ENCODE results near the gene TMTC2.

TMTC2 gene

GRCh38 chr12:83031196-83031595, 344.5 kb downstream of the TMTC2 start:
- no peak for DNase-seq

GRCh38 chr12:83036847-83037246, 350.1 kb downstream of the TMTC2 start:
- no peak for DNase-seq

- DNase-seq, result no peak
These were observed 352.7 kb downstream of the TMTC2 start for GRCh38 chr12:83039413-83039812.

- no peak for DNase-seq
These were observed 353.6 kb downstream of the TMTC2 start for GRCh38 chr12:83040339-83040738.

- no peak for DNase-seq
These were observed 354.3 kb downstream of the TMTC2 start for GRCh38 chr12:83040991-83041390.

- no peak for DNase-seq
These were observed 355.9 kb downstream of the TMTC2 start for GRCh38 chr12:83042441-83043200.

GRCh38 chr12:83044736-83045135, 358.0 kb downstream of the TMTC2 start:
- DNase-seq, result no peak

- DNase-seq, result no peak
These were observed 359.3 kb downstream of the TMTC2 start for GRCh38 chr12:83046019-83046418.

GRCh38 chr12:83049306-83049705, 362.6 kb downstream of the TMTC2 start:
- DNase-seq, result no peak

GRCh38 chr12:83052890-83053541, 366.3 kb downstream of the TMTC2 start:
- DNase-seq, result no peak

- no peak for DNase-seq
These were observed 370.7 kb downstream of the TMTC2 start for GRCh38 chr12:83057436-83057835.

- DNase-seq, result no peak
These were observed 372.4 kb downstream of the TMTC2 start for GRCh38 chr12:83059107-83059506.

- no peak for DNase-seq
These were observed 378.9 kb downstream of the TMTC2 start for GRCh38 chr12:83065562-83065961.

- no peak for DNase-seq
These were observed 381.3 kb downstream of the TMTC2 start for GRCh38 chr12:83067981-83068380.

GRCh38 chr12:83074358-83074894, 387.7 kb downstream of the TMTC2 start:
- no peak for DNase-seq

- DNase-seq, result no peak
These were observed 388.8 kb downstream of the TMTC2 start for GRCh38 chr12:83075471-83075870.

- no peak for DNase-seq
These were observed 390.3 kb downstream of the TMTC2 start for GRCh38 chr12:83077041-83077440.

GRCh38 chr12:83082690-83083276, 396.1 kb downstream of the TMTC2 start:
- DNase-seq, result no peak

- DNase-seq, result no peak
These were observed 396.9 kb downstream of the TMTC2 start for GRCh38 chr12:83083616-83084015.

GRCh38 chr12:83084516-83085234, 398.0 kb downstream of the TMTC2 start:
- DNase-seq, result no peak

GRCh38 chr12:83086023-83086422, 399.3 kb downstream of the TMTC2 start:
- no peak for DNase-seq

- no peak for DNase-seq
These were observed 402.9 kb downstream of the TMTC2 start for GRCh38 chr12:83089575-83089974.

GRCh38 chr12:83092129-83092528, 405.4 kb downstream of the TMTC2 start:
- DNase-seq, result no peak

Data from SHP77 treated with DMSO at 0.1 percent for 48 hours (cell line).